SH-SY5Y (cell line): ENCODE measurements around the gene PMAIP1.

ENCODE experiments used
- GATA2 ChIP-seq: IDR thresholded peaks from 2 replicates; pipeline ENCODE4 v1.6.1; 2011; ENCODE audit warnings: mild to moderate bottlenecking, low read depth, low read length
- GATA3 ChIP-seq: IDR thresholded peaks from 2 replicates; pipeline ENCODE4 v1.6.1; 2011; ENCODE audit warnings: low read depth, mild to moderate bottlenecking, low read length, moderate library complexity

GRCh38 chr18:59911600-59911999, 11.8 kb downstream of the PMAIP1 start:
- TF ChIP-seq GATA2 (no peak), GATA3 (no peak)
